Measurements from ENCODE around the gene TNFAIP8L2.
"Not testable (repeated sequence)": the region's sequence is repeated elsewhere in the genome, so short reads cannot be mapped to it uniquely, and the experiment has no call there.

The TNFAIP8L2 gene

GRCh38 chr1:151146412-151147131 lies 9.9 kb upstream of the TNFAIP8L2 start, which contains the start of gene SEMA6C:
Gene SEMA6C, minus strand, starts transcription at chr1:151146631. Its CDS starts 4,010 bp downstream, at chr1:151142621.
- DNase-seq: peak; percentile 89 to 93

GRCh38 chr1:151147132-151147503 lies 9.3 kb upstream of the TNFAIP8L2 start:
- DNase-seq: no peak

GRCh38 chr1:151147665-151148064 lies 8.8 kb upstream of the TNFAIP8L2 start:
- no peak for DNase-seq

- peak; percentile 72 to 77 for DNase-seq
Measured at GRCh38 chr1:151157067-151157531, 650 bp downstream of the TNFAIP8L2 start.

- peak; percentile 79 to 82 for DNase-seq
Measured at GRCh38 chr1:151158326-151158725, 1.9 kb downstream of the TNFAIP8L2 start.

GRCh38 chr1:151158751-151159251 lies 2.4 kb downstream of the TNFAIP8L2 start:
- peak; percentile 45 to 50 for DNase-seq

GRCh38 chr1:151159373-151159772 lies 2.9 kb downstream of the TNFAIP8L2 start:
- DNase-seq: no peak

GRCh38 chr1:151164732-151165280 lies 8.4 kb downstream of the TNFAIP8L2 start:
- DNase-seq: peak in 1 of 2 experiments; percentile 33

GRCh38 chr1:151165281-151165737 lies 8.9 kb downstream of the TNFAIP8L2 start:
- no peak for DNase-seq

- DNase-seq: peak; percentile 96 to 98
Measured at GRCh38 chr1:151165738-151166504, 9.5 kb downstream of the TNFAIP8L2 start, which contains the start of the genes LYSMD1 and SCNM1. Gene LYSMD1, minus strand, starts transcription at chr1:151165902. Its CDS starts 644 bp downstream, at chr1:151165258. Gene SCNM1, plus strand, starts transcription at chr1:151166144. Its CDS starts 9 bp downstream, at chr1:151166153.

- no peak for DNase-seq
Measured at GRCh38 chr1:151166505-151166956, 10.1 kb downstream of the TNFAIP8L2 start.

GRCh38 chr1:151167116-151167515 lies 10.7 kb downstream of the TNFAIP8L2 start:
- DNase-seq: no peak

- no peak for DNase-seq
Measured at GRCh38 chr1:151171190-151171589, 14.7 kb downstream of the TNFAIP8L2 start.

- DNase-seq: no peak
Measured at GRCh38 chr1:151175041-151175741, 18.7 kb downstream of the TNFAIP8L2 start.

- no peak for DNase-seq
Measured at GRCh38 chr1:151175863-151176262, 19.4 kb downstream of the TNFAIP8L2 start, which contains the start of gene TMOD4. Gene TMOD4, minus strand, starts transcription at chr1:151175981. Its CDS starts 1,106 bp downstream, at chr1:151174875.

GRCh38 chr1:151176514-151177045 lies 20.1 kb downstream of the TNFAIP8L2 start:
- no peak for DNase-seq

- DNase-seq: no peak
Measured at GRCh38 chr1:151184211-151184610, 27.8 kb downstream of the TNFAIP8L2 start.

GRCh38 chr1:151187205-151187604 lies 30.8 kb downstream of the TNFAIP8L2 start:
- DNase-seq: no peak

GRCh38 chr1:151188667-151189066 lies 32.2 kb downstream of the TNFAIP8L2 start:
- DNase-seq: not testable (repeated sequence)

GRCh38 chr1:151189637-151190445 lies 33.4 kb downstream of the TNFAIP8L2 start, which contains the start of gene VPS72:
Gene VPS72, minus strand, starts transcription at chr1:151190197. Its CDS starts 76 bp downstream, at chr1:151190121.
- DNase-seq: peak; percentile 88 to 90

GRCh38 chr1:151192047-151192446 lies 35.6 kb downstream of the TNFAIP8L2 start:
- DNase-seq: no peak

Data from activated T-cell treated with anti-CD3 and anti-CD28 coated beads, Interleukin-2, amount 50 U/mL, for 48 hours (primary cell).